Stimulated activated CD4-positive, alpha-beta T cell treated with anti-CD3 and anti-CD28 coated beads, Interleukin-1b, Interleukin-23, amount 100 ng/mL, for 24 hours (primary cell): Measurements from ENCODE around the gene CFAP251.
A peak's percentile ranks its signal among the peaks of the same experiment; 100 is the strongest.
"Not testable (repeated sequence)": the region's sequence is repeated elsewhere in the genome, so short reads cannot be mapped to it uniquely, and the experiment has no call there.

ENCODE experiments used
- DNase-seq, 4 experiments: peaks; one replicate each; pipeline ENCODE4 v3.0.0-alpha.2; 2020; ENCODE audit warnings: low read depth in 4 of 4, low spot score in 1 of 4

Gene CFAP251

GRCh38 chr12:121917950-121918678, at the start of gene CFAP251:
CFAP251 (plus strand) TSS chr12:121918592; CDS start chr12:121921306, 2,714 bp downstream.
- DNase-seq, result peak; percentile 85 to 95 (median 92)

GRCh38 chr12:121869229-121869628, 49.2 kb upstream of the CFAP251 start:
- not testable (repeated sequence) for DNase-seq

- DNase-seq, result no peak
Measured at GRCh38 chr12:121871467-121871866, 46.9 kb upstream of the CFAP251 start.

GRCh38 chr12:121872546-121873215, 45.7 kb upstream of the CFAP251 start:
- DNase-seq, result peak in 1 of 4 experiments; percentile 11

GRCh38 chr12:121873216-121873569, 45.2 kb upstream of the CFAP251 start:
- DNase-seq, result no peak

GRCh38 chr12:121874071-121874470, 44.3 kb upstream of the CFAP251 start:
- DNase-seq, result no peak

GRCh38 chr12:121875582-121875981, 42.8 kb upstream of the CFAP251 start:
- no peak for DNase-seq

GRCh38 chr12:121876080-121876447, 42.3 kb upstream of the CFAP251 start:
- not testable (repeated sequence) for DNase-seq

GRCh38 chr12:121883315-121883660, 35.1 kb upstream of the CFAP251 start:
- no peak for DNase-seq

GRCh38 chr12:121885129-121885528, 33.3 kb upstream of the CFAP251 start:
- not testable (repeated sequence) for DNase-seq

GRCh38 chr12:121888083-121888477, 30.3 kb upstream of the CFAP251 start:
- DNase-seq, result no peak

- DNase-seq, result peak; percentile 96 to 99 (median 98)
Measured at GRCh38 chr12:121888478-121889273, 29.7 kb upstream of the CFAP251 start, which contains the start of gene PSMD9. PSMD9 (plus strand) TSS chr12:121888790; CDS start chr12:121888857, 67 bp downstream.

GRCh38 chr12:121889274-121889624, 29.1 kb upstream of the CFAP251 start:
- no peak for DNase-seq

- not testable (repeated sequence) for DNase-seq
Measured at GRCh38 chr12:121889661-121890060, 28.7 kb upstream of the CFAP251 start.

- no peak for DNase-seq
Measured at GRCh38 chr12:121892673-121893561, 25.5 kb upstream of the CFAP251 start.

GRCh38 chr12:121893961-121894460, 24.4 kb upstream of the CFAP251 start:
- no peak for DNase-seq

- no peak for DNase-seq
Measured at GRCh38 chr12:121894633-121895032, 23.8 kb upstream of the CFAP251 start.

- no peak for DNase-seq
Measured at GRCh38 chr12:121898287-121898686, 20.1 kb upstream of the CFAP251 start.

- DNase-seq, result no peak
Measured at GRCh38 chr12:121899590-121899989, 18.8 kb upstream of the CFAP251 start.

- DNase-seq, result no peak
Measured at GRCh38 chr12:121903202-121903601, 15.2 kb upstream of the CFAP251 start.

GRCh38 chr12:121905746-121906145, 12.6 kb upstream of the CFAP251 start:
- DNase-seq, result no peak
